ENCODE results near the gene IL17RE. TPM values are rescaled to one million over a fixed set of nuclear protein-coding genes. Genes with fewer than 3 reads are reported as not detected.

IL17RE gene
- total and polyA plus RNA-seq, 2 of the 13 experiments (the other 11 are each of a cell fraction or from before 2014, with no cell fraction given): 14.5 to 24.1 TPM

- TF ChIP-seq BORCS8-MEF2B (CRISPR knock-in tag; IDR thresholded peaks at IDR 0.05): no peak
- 0 out of 2 replicates have a peak, but pooled peaks have one; percentile 28 for TF ChIP-seq NCOA2 (CRISPR knock-in tag; IDR thresholded peaks at IDR 0.05)
- TF ChIP-seq FOXP4 (CRISPR knock-in tag; IDR thresholded peaks at IDR 0.05): 0 out of 2 replicates have a peak, but pooled peaks have one; percentile 43
- peak; percentile 34; the same call in 1 of the 2 replicates for TF ChIP-seq SAP130 (CRISPR knock-in tag; IDR thresholded peaks at IDR 0.05; ENCODE audit: low read depth)
- peak; percentile 42; the same call in 1 of the 2 replicates for TF ChIP-seq RXRB (CRISPR knock-in tag; IDR thresholded peaks at IDR 0.05; ENCODE audit: borderline replicate concordance)
- no peak for TF ChIP-seq ZNF614 (CRISPR knock-in tag; IDR thresholded peaks at IDR 0.05; ENCODE audit: borderline replicate concordance)
- no peak for TF ChIP-seq MXI1 (IDR thresholded peaks at IDR 0.05; ENCODE audit: borderline replicate concordance, low read depth, low read length)
- no peak for TF ChIP-seq MNT (IDR thresholded peaks at IDR 0.05)
- no peak for TF ChIP-seq WIZ (CRISPR knock-in tag; IDR thresholded peaks at IDR 0.05)
- peak; percentile 97 for TF ChIP-seq ZNF460 (CRISPR knock-in tag; IDR thresholded peaks at IDR 0.05; ENCODE audit: borderline replicate concordance)
- TF ChIP-seq ZBTB33 (CRISPR knock-in tag; IDR thresholded peaks at IDR 0.05): no peak
- TF ChIP-seq HOXA5 (CRISPR knock-in tag; IDR thresholded peaks at IDR 0.05): no peak
- TF ChIP-seq ZZZ3 (CRISPR knock-in tag; IDR thresholded peaks at IDR 0.05; ENCODE audit: borderline replicate concordance): no peak
- peak; percentile 58; the same call in 1 of the 2 replicates for TF ChIP-seq ARID5B (CRISPR knock-in tag; IDR thresholded peaks at IDR 0.05)
- TF ChIP-seq TRIM22 (IDR thresholded peaks at IDR 0.05): no peak
Measured at GRCh38 chr3:9888540-9888939, 14.1 kb upstream of the IL17RE start (continued).

Data from HepG2 (cell line).